Fibroblast of lung (primary cell): ENCODE data around the gene TMEM242. TPM values are rescaled to one million over a fixed set of nuclear protein-coding genes. Genes with fewer than 3 reads are reported as not detected.

Experiments
- DNase-seq, 2 donors: peaks; one replicate each; pipeline versions ENCODE4 v3.0.0 to v3.0.0-alpha.2; 2010; ENCODE audit warnings: low read depth in 2 of 2
- H2AFZ ChIP-seq: 2 replicates; pipeline ENCODE4 v1.5.1; 2012; ENCODE audit warnings: low read length, control low read depth, inconsistent platforms
- H3K27ac ChIP-seq: 2 replicates; pipeline ENCODE4 v1.5.1; 2011; ENCODE audit warnings: low read length, control low read depth; ENCODE audit not compliant: insufficient read depth
- H3K27me3 ChIP-seq: 2 replicates; pipeline ENCODE4 v1.5.1; 2011; ENCODE audit warnings: mild to moderate bottlenecking, low read length; ENCODE audit not compliant: control insufficient read depth, insufficient read depth
- H3K36me3 ChIP-seq: 2 replicates; pipeline ENCODE4 v1.5.1; 2011; ENCODE audit warnings: low read length; ENCODE audit not compliant: control insufficient read depth, insufficient read depth
- H3K4me1 ChIP-seq: 2 replicates; pipeline ENCODE4 v1.5.1; 2011; ENCODE audit warnings: low read length; ENCODE audit not compliant: control insufficient read depth, insufficient read depth; ENCODE audit errors: extremely low read depth
- H3K4me2 ChIP-seq: 2 replicates; pipeline ENCODE4 v1.5.1; 2011; ENCODE audit warnings: low read length, control low read depth; ENCODE audit not compliant: insufficient read depth; ENCODE audit errors: extremely low read depth
- H3K4me3 ChIP-seq, 4 experiments: fragments of 200-600 bp in 1 of 4; sonication (generic) in 1 of 4; replicated peaks in 1 of 4; 2 replicates each; pipeline ENCODE4 v1.5.1; 2011 to 2016; ENCODE audit warnings: low read length in 4 of 4, low read depth in 3 of 4, mild to moderate bottlenecking in 3 of 4, control low read depth in 2 of 4, inconsistent platforms in 1 of 4, mixed read lengths in 1 of 4; ENCODE audit not compliant: insufficient read depth in 1 of 4; ENCODE audit errors: control extremely low read depth in 1 of 4
- H3K79me2 ChIP-seq: 2 replicates; pipeline ENCODE4 v1.5.1; 2012; ENCODE audit warnings: mild to moderate bottlenecking, low read length, inconsistent platforms; ENCODE audit not compliant: control insufficient read depth, insufficient read depth
- H3K9ac ChIP-seq: 2 replicates; pipeline ENCODE4 v1.5.1; 2011; ENCODE audit warnings: mild to moderate bottlenecking, low read length, control low read depth; ENCODE audit not compliant: insufficient read depth
- H3K9me3 ChIP-seq: 2 replicates; pipeline ENCODE4 v1.5.1; 2012; ENCODE audit warnings: low read depth, low read length; ENCODE audit not compliant: control insufficient read depth, insufficient read depth
- H4K20me1 ChIP-seq: 2 replicates; pipeline ENCODE4 v1.5.1; 2011; ENCODE audit warnings: low read length; ENCODE audit not compliant: control insufficient read depth, insufficient read depth; ENCODE audit errors: extremely low read depth
- CTCF ChIP-seq, 2 donors: IDR thresholded peaks in 1 of 2; conservative IDR thresholded peaks in 1 of 2; 1 replicate in 1 of 2; 2 replicates in 1 of 2; pipeline ENCODE4 v1.5.1; 2011 to 2012; ENCODE audit warnings: low read length in 2 of 2, control low read depth in 1 of 2, inconsistent platforms in 1 of 2, low read depth in 1 of 2, mild to moderate bottlenecking in 1 of 2
- EZH2 ChIP-seq: IDR thresholded peaks from 2 replicates; pipeline ENCODE4 v1.5.1; 2012; ENCODE audit warnings: low read length, control low read depth, mild to moderate bottlenecking; ENCODE audit errors: missing control alignments
- polyA plus RNA-seq, 2 donors: library from polyadenylated mRNA; depleted of rRNA in 1 of 2; stranded (reverse) in 1 of 2; unstranded in 1 of 2; fragments of >200 nt; gene quantifications; 2 replicates each; pipeline ENCODE4 v1.2.1, GENCODE V29; 2011 to 2012; ENCODE audit warnings: missing spikeins in 1 of 2
- total RNA-seq: library from RNA; depleted of rRNA; stranded (reverse); fragments of >200 nt; gene quantifications from 2 replicates; pipeline ENCODE4 v1.2.1, GENCODE V29; 2014

The TMEM242 gene
- total and polyA plus RNA-seq, 2 donors (not counting 1 experiment from before 2014, with no cell fraction given): 7.3 to 7.8 TPM

DNA sequence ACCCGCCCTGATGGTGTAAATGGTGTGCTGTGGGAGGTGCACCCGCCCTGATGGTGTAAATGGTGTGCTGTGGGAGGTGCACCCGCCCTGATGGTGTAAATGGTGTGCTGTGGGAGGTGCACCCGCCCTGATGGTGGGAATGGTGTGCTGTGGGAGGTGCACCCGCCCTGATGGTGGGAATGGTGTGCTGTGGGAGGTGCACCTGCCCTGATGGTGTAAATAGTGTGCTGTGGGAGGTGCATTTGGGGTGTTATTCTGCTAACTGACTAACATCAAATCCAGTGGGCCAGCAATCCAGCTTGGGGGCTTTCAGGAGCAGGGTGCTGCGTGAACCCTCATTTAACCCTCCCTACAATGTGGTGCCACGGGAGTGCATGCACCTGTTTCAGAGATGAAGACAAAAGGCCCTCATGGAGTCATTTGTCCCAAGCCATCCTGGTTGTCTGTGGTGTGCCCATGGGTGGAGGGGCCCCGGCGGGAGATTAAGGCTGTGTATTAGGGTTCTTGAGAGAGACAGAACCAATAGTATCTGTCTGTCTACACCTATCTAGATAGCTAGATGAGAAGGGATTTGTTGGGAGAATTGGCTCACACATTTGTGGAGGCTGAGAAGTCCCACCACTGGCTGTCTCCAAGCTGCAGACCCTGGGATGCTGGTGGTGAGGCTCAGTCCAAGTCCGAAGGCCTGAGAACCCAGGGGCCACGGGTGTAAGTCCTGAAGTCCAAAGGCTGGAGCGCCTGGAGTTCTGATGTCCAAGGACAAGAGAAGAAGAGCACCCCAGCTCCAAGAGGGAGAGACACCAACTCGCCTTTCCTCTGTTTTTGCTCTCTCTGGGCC is 39.2 kb downstream of the TMEM242 start:
- DNase-seq: no peak
- H3K4me3 ChIP-seq: no peak overlapping the region
- H3K9ac ChIP-seq: no peak overlapping the region
- no peaks in the 10 kb centered on the region for H3K27me3 ChIP-seq
- H3K36me3 ChIP-seq: no peaks in the 10 kb centered on the region
- H3K4me2 ChIP-seq: no peak overlapping the region
- H3K27ac ChIP-seq: no peak overlapping the region
- TF ChIP-seq EZH2 (no peak), CTCF (conservative IDR thresholded peaks at IDR 0.05 in 1 of 2, IDR thresholded peaks at IDR 0.05 in 1 of 2; ENCODE audit: low read depth in 1 of 2, low read length in 2 of 2) (no peak)
- no peaks in the 10 kb centered on the region for H3K9me3 ChIP-seq
- H2AFZ ChIP-seq: no peak overlapping the region
- no peaks in the 10 kb centered on the region for H3K79me2 ChIP-seq
- no peaks in the 10 kb centered on the region for H3K4me1 ChIP-seq
- no peaks in the 10 kb centered on the region for H4K20me1 ChIP-seq

DNA sequence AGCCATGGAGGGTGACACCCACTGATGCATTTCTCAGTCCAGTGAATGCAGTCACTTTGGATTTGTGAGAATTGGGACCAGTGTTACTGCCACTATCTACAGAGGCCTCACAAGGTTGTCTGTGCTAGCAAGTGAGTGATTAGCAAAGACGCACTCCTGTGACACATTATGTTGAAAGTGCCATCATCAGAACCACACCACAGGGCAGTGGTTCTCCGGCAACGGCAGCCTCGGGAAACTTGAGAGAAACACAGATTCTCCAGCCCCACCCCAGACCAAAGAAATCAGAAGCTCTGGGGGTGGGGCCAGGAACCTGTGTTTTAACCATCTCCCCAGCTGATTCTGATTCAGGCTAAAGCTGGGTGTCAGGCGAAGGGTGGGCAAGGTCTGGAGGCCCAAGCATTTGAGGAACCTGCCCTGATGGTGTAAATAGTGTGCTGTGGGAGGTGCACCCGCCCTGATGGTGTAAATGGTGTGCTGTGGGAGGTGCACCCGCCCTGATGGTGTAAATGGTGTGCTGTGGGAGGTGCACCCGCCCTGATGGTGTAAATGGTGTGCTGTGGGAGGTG is 39.9 kb downstream of the TMEM242 start:
- no peak for DNase-seq
- no peaks in the 10 kb centered on the region for H3K9me3 ChIP-seq

More for the DNA sequence above, 39.9 kb downstream of the TMEM242 start:
- H3K4me3 ChIP-seq: no peak overlapping the region
- no peaks in the 10 kb centered on the region for H3K27me3 ChIP-seq
- H2AFZ ChIP-seq: no peak overlapping the region
- no peaks in the 10 kb centered on the region for H3K79me2 ChIP-seq
- TF ChIP-seq CTCF (conservative IDR thresholded peaks at IDR 0.05 in 1 of 2, IDR thresholded peaks at IDR 0.05 in 1 of 2; ENCODE audit: low read depth in 1 of 2, low read length in 2 of 2) (no peak), EZH2 (no peak)
- H3K9ac ChIP-seq: no peak overlapping the region
- no peaks in the 10 kb centered on the region for H3K36me3 ChIP-seq
- H3K27ac ChIP-seq: no peak overlapping the region
- no peak overlapping the region for H3K4me2 ChIP-seq
- no peaks in the 10 kb centered on the region for H3K4me1 ChIP-seq
- H4K20me1 ChIP-seq: no peaks in the 10 kb centered on the region
